CD14-positive monocyte (primary cell): ENCODE measurements around the gene CFAP70. TPM values are rescaled to one million over a fixed set of nuclear protein-coding genes. Genes with fewer than 3 reads are reported as not detected.
A peak's percentile ranks its signal among the peaks of the same experiment; 100 is the strongest.

Source experiments
- DNase-seq, 3 donors: peaks; one replicate each; pipeline ENCODE4 v3.0.0-alpha.2; 2011 to 2022
- H2AFZ ChIP-seq: 2 replicates; pipeline ENCODE4 v1.6.0; 2012; ENCODE audit warnings: mild to moderate bottlenecking, low read depth, low read length, inconsistent platforms; ENCODE audit not compliant: insufficient read depth, poor library complexity, severe bottlenecking
- H3K27ac ChIP-seq, 2 donors: 1 replicate in 1 of 2; 2 replicates in 1 of 2; pipeline ENCODE4 v1.5.1; 2012 to 2013; ENCODE audit warnings: low read length in 2 of 2, control low read depth in 1 of 2, inconsistent platforms in 1 of 2, low read depth in 1 of 2, mild to moderate bottlenecking in 1 of 2
- H3K27me3 ChIP-seq, 2 donors: one replicate each; pipeline versions ENCODE4 v1.6.0 to v1.6.1; 2011 to 2013; ENCODE audit warnings: low read length in 2 of 2; ENCODE audit not compliant: control insufficient read depth in 2 of 2, insufficient read depth in 2 of 2
- H3K36me3 ChIP-seq, 2 donors: replicated peaks in 1 of 2; 1 replicate in 1 of 2; 2 replicates in 1 of 2; pipeline versions ENCODE4 v1.5.1 to v1.6.1; 2012 to 2013; ENCODE audit warnings: low read length in 2 of 2, control low read depth in 1 of 2, inconsistent platforms in 1 of 2, mild to moderate bottlenecking in 1 of 2; ENCODE audit not compliant: insufficient read depth in 2 of 2, control insufficient read depth in 1 of 2
- H3K4me1 ChIP-seq, 2 donors: 1 replicate in 1 of 2; 2 replicates in 1 of 2; pipeline versions ENCODE4 v1.5.1 to v1.6.1; 2012 to 2013; ENCODE audit warnings: low read length in 2 of 2, control low read depth in 1 of 2, inconsistent platforms in 1 of 2, mild to moderate bottlenecking in 1 of 2, moderate library complexity in 1 of 2; ENCODE audit not compliant: insufficient read depth in 2 of 2, control insufficient read depth in 1 of 2
- H3K4me2 ChIP-seq: replicated peaks from 2 replicates; pipeline ENCODE3; 2012; ENCODE audit warnings: low read length, moderate library complexity, mild to moderate bottlenecking; ENCODE audit not compliant: poor library complexity, severe bottlenecking; ENCODE audit errors: extremely low read depth
- H3K4me3 ChIP-seq, 3 experiments: fragments of 200-600 bp in 1 of 3; sonication (generic) in 1 of 3; replicated peaks in 1 of 3; 1 replicate in 2 of 3; 2 replicates in 1 of 3; pipeline ENCODE4 v1.5.1; 2011 to 2013; ENCODE audit warnings: low read length in 3 of 3, mild to moderate bottlenecking in 3 of 3, control low read depth in 2 of 3, low read depth in 2 of 3, inconsistent platforms in 1 of 3, moderate library complexity in 1 of 3
- H3K79me2 ChIP-seq: 2 replicates; pipeline ENCODE4 v1.6.0; 2012; ENCODE audit warnings: mild to moderate bottlenecking, control low read depth, inconsistent platforms, low read length, moderate library complexity; ENCODE audit not compliant: insufficient read depth
- H3K9ac ChIP-seq: 2 replicates; pipeline ENCODE4 v1.6.0; 2017; ENCODE audit warnings: low read length, mild to moderate bottlenecking; ENCODE audit not compliant: insufficient read depth, poor library complexity, severe bottlenecking
- H3K9me3 ChIP-seq, 2 donors: replicated peaks in 1 of 2; 1 replicate in 1 of 2; 2 replicates in 1 of 2; pipeline versions ENCODE4 v1.5.1 to v1.6.1; 2012 to 2013; ENCODE audit warnings: low read length in 2 of 2, control low read depth in 1 of 2; ENCODE audit not compliant: control insufficient read depth in 1 of 2, insufficient read depth in 1 of 2
- H4K20me1 ChIP-seq: 2 replicates; pipeline ENCODE4 v1.6.0; 2012; ENCODE audit warnings: mild to moderate bottlenecking, low read length, control low read depth, moderate library complexity; ENCODE audit not compliant: insufficient read depth
- H3K27ac Mint-ChIP-seq, 7 donors: one replicate each; pipeline ENCODE4 v1.8.0; 2020; ENCODE audit warnings: mild to moderate bottlenecking in 7 of 7, mixed read lengths in 7 of 7, moderate library complexity in 6 of 7, inconsistent platforms in 2 of 7
- H3K27me3 Mint-ChIP-seq, 3 donors: one replicate each; pipeline ENCODE4 v1.8.0; 2021 to 2022; ENCODE audit warnings: low read depth in 3 of 3, mild to moderate bottlenecking in 3 of 3, mixed read lengths in 3 of 3, moderate library complexity in 3 of 3, inconsistent platforms in 1 of 3
- H3K36me3 Mint-ChIP-seq, 2 donors: one replicate each; pipeline ENCODE4 v1.8.0; 2020; ENCODE audit warnings: mixed read lengths in 2 of 2, inconsistent platforms in 1 of 2, mild to moderate bottlenecking in 1 of 2
- H3K4me1 Mint-ChIP-seq: one replicate; pipeline ENCODE4 v1.8.0; 2020; ENCODE audit warnings: mild to moderate bottlenecking, mixed read lengths
- H3K4me3 Mint-ChIP-seq, 2 donors: one replicate each; pipeline ENCODE4 v1.8.0; 2020; ENCODE audit warnings: mild to moderate bottlenecking in 2 of 2, mixed read lengths in 2 of 2, moderate library complexity in 1 of 2
- H3K9me3 Mint-ChIP-seq, 7 donors: one replicate each; pipeline ENCODE4 v1.8.0; 2020 to 2022; ENCODE audit warnings: mixed read lengths in 7 of 7, mild to moderate bottlenecking in 6 of 7, moderate library complexity in 6 of 7, inconsistent platforms in 2 of 7
- WGBS: methylation state at CpG from one replicate; pipeline ENCODE4 v1.1.5; 2013; ENCODE audit warnings: missing lambda C conversion rate; ENCODE audit not compliant: insufficient coverage; 5-methylcytosine and 5-hydroxymethylcytosine counted together
- intact Hi-C, 2 donors: fragments of 100-400 bp; cut with micrococcal nuclease; formaldehyde crosslinking; loops; one replicate each; pipeline versions ENCODE4 v1.15.0 to v1.15.1; 2023
- polyA plus RNA-seq, 3 donors: library from polyadenylated mRNA; depleted of rRNA in 1 of 3; unstranded in 2 of 3; stranded (reverse) in 1 of 3; fragments of 300-500 nt in 2 of 3; fragments of >200 nt in 1 of 3; fragmentation: Illumina TruSeq in 2 of 3; gene quantifications; 1 replicate in 2 of 3; 2 replicates in 1 of 3; pipeline ENCODE4 v1.2.3, GENCODE V29; 2012 to 2021
- TF ChIP-seq, protein P1 (sequence below): fragments of 200-600 bp; IDR thresholded peaks from one replicate; pipeline ENCODE4 v1.8.0; 2022; ENCODE audit warnings: antibody characterized with exemption, mild to moderate bottlenecking

The CFAP70 gene
- polyA plus RNA-seq, 3 donors, result 0.13 to 1.1 TPM; not detected in 1

DNA sequence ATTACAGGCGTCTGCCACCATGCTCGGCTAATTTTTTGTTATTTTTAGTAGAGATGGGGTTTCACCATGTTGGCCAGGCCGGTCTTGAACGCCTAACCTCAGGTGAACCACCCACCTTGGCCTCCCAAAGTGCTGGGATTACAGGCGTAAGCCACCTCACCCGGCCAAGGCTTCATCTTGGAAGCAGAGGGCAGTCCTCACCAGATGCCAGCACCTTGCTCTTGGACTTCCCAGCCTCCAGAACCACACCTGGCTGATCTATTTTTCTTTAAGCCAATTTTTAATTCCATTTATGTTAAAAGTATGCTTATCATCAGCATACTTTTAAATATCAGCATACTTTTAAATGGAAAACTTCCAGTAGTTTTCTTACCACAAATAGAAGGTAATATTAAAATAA lies 43.0 kb upstream of the CFAP70 start:
- Mint-ChIP-seq H3K27me3 (no peaks in the 10 kb centered on the region), H3K4me1 (peaks cover 3% of the 10 kb centered on the region), H3K36me3 (peaks cover 35 to 41% of the 10 kb centered on the region in 2 donors), H3K4me3 (no peak overlapping the region), H3K9me3 (no peaks in the 10 kb centered on the region), H3K27ac (peak overlapping the region in 1 of 7 donors; percentile 50)
- Histone ChIP-seq H3K4me2 (no peak overlapping the region), H4K20me1 (peaks cover 86% of the 10 kb centered on the region), H3K9me3 (no peaks in the 10 kb centered on the region), H3K4me1 (no peaks in the 10 kb centered on the region), H3K27ac (no peak overlapping the region), H3K27me3 (no peaks in the 10 kb centered on the region), H3K9ac (no peak overlapping the region), H2AFZ (no peak overlapping the region), H3K79me2 (peaks cover 75% of the 10 kb centered on the region), H3K36me3 (peaks cover 23 to 48% of the 10 kb centered on the region in 2 donors), H3K4me3 (no peak overlapping the region)
- intact Hi-C loops, result no loop called here
- WGBS, result 100% methylated on average over 6 of the region's 6 CpGs
- TF ChIP-seq, protein P1, sequence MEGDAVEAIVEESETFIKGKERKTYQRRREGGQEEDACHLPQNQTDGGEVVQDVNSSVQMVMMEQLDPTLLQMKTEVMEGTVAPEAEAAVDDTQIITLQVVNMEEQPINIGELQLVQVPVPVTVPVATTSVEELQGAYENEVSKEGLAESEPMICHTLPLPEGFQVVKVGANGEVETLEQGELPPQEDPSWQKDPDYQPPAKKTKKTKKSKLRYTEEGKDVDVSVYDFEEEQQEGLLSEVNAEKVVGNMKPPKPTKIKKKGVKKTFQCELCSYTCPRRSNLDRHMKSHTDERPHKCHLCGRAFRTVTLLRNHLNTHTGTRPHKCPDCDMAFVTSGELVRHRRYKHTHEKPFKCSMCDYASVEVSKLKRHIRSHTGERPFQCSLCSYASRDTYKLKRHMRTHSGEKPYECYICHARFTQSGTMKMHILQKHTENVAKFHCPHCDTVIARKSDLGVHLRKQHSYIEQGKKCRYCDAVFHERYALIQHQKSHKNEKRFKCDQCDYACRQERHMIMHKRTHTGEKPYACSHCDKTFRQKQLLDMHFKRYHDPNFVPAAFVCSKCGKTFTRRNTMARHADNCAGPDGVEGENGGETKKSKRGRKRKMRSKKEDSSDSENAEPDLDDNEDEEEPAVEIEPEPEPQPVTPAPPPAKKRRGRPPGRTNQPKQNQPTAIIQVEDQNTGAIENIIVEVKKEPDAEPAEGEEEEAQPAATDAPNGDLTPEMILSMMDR, result no peak
- DNase-seq, result no peak

- no CpG with 5 or more reads among the region's 4 CpGs for WGBS
- Histone ChIP-seq H3K27me3 (no peaks in the 10 kb centered on the region), H3K36me3 (peaks cover 42 to 62% of the 10 kb centered on the region in 2 donors), H3K79me2 (peaks cover 49% of the 10 kb centered on the region), H3K27ac (peak overlapping the region in 1 of 2 donors; percentile 27), H3K4me2 (no peak overlapping the region), H2AFZ (no peak overlapping the region), H3K9me3 (no peaks in the 10 kb centered on the region), H3K9ac (no peak overlapping the region), H3K4me3 (no peak overlapping the region), H3K4me1 (no peaks in the 10 kb centered on the region), H4K20me1 (peaks cover 66% of the 10 kb centered on the region)
- no peaks in the 10 kb centered on the region for H3K27me3 Mint-ChIP-seq
- H3K27ac Mint-ChIP-seq, result peak overlapping the region in 1 of 7 donors; percentile 10
- TF ChIP-seq, protein P1, result no peak
- H3K4me1 Mint-ChIP-seq, result peaks cover 3% of the 10 kb centered on the region
- intact Hi-C loops, result no loop called here
- DNase-seq, result no peak
- H3K36me3 Mint-ChIP-seq, result peaks cover 52 to 61% of the 10 kb centered on the region in 2 donors
- H3K4me3 Mint-ChIP-seq, result no peak overlapping the region
- no peaks in the 10 kb centered on the region for H3K9me3 Mint-ChIP-seq
Measured at GRCh38 chr10:73399063-73399462, 40.4 kb upstream of the CFAP70 start.
